Inflammatory macrophage (primary cell): ENCODE measurements around the gene C21orf58.

Experiments used
- DNase-seq, 2 donors: peaks; one replicate each; pipeline ENCODE4 v3.0.0-alpha.2; 2020 to 2022

The C21orf58 gene

DNA sequence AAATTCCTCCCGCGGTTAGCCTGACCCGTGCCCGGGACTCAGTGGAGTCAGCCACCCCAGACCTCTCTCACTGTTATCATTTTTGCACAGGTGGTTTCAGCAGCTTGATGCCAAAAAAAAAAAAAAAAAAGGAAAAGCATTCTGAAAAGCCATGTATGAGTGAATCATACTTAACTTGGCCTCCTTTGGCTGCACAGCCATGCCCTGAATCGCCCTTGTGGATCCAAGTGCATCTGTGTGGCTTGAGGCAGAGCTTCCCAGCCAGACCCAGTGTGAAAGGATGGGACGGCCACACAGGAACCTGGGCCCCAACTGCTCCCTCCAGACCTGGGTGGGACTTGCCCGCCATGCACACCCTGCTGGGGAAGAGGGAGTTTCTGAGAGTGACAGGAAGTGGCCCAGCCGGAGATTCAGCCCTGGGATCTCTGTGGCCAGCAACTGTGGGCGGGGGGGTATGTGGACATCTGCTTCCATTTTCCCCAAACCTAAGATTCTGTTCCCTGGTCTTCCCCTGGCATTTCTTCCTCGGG, 29.0 kb downstream of the C21orf58 start:
- DNase-seq: peak; percentile 70 to 84

DNA sequence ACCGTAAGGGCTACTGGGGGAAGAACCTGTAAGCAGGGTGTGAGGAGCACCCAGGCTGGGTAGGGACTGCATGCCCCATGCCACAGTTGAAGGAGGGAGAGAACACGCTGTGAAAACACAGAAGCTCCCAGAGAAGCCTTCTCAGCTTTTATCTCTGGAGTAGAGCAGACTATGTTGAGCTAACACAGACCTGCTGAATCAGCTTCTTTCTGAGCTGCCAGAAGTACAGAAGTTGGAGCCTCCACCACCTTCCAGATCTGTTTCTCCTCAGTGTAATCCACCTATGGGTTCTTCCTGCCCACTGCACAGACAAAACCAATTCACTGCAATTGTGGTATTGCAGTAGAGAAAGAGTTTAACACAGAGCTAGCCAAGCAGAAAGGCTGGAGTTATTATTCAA, 32.1 kb downstream of the C21orf58 start:
- no peak for DNase-seq

DNA sequence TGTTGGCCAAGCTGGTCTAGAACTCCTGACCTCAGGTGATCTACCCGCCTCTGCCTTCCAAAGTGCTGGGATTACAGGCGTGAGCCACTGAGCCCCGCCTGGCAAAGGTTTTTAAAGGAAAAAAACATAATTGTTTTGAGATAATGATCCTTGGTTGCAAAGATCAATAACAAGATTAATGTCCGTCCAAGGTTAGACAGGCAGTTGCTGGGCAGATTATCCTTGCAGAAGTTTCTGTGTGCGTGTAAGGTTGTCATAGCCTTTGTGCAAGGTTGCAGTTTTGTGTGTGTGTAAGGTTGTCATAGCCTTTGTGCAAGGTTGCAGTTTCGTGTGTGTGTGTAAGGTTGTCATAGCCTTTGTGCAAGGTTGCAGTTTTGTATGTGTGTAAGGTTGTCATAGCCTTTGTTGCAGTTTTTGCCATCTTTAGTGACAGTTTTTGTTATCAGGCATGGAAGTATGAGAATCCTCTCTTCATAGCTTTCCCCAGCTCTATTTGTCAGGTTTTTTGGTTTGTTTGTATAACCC, 34.0 kb downstream of the C21orf58 start:
- no peak for DNase-seq

DNA sequence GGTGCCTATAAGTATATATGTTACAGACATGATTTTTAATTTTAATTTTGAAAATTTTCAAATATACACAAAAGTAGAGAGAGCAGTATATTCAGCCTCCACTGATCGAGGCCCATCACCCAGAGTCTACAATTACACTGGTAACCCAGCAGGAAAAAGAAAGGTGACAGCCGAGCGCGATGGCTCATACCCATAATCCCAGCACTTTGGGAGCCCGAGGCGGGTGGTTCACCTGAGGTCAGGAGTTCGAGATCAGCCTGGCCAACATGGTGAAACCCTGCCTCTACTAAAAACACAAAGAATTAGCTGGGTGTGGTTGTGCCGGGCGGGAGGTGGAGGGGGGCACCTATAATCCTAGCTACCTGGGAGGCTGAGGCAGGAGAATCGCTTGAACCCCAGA, 36.1 kb downstream of the C21orf58 start:
- no peak for DNase-seq

DNA sequence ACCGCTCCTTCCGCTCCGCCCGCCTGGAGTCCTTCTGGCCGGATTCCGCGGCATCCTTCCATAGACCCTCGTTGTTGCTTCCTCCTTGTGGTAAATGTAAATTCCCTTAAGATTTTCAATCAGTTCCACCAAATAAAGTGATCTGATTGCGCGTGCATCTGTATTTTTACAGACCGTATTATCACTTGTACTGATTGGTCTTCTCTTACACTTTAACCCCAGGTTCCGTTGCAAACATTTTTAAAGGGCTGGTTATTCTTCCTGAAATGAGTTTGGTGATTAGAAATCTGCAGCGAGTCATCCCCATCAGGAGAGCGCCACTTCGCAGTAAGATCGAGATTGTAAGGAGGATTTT, 37.0 kb downstream of the C21orf58 start:
- peak; percentile 71 to 73 for DNase-seq

DNA sequence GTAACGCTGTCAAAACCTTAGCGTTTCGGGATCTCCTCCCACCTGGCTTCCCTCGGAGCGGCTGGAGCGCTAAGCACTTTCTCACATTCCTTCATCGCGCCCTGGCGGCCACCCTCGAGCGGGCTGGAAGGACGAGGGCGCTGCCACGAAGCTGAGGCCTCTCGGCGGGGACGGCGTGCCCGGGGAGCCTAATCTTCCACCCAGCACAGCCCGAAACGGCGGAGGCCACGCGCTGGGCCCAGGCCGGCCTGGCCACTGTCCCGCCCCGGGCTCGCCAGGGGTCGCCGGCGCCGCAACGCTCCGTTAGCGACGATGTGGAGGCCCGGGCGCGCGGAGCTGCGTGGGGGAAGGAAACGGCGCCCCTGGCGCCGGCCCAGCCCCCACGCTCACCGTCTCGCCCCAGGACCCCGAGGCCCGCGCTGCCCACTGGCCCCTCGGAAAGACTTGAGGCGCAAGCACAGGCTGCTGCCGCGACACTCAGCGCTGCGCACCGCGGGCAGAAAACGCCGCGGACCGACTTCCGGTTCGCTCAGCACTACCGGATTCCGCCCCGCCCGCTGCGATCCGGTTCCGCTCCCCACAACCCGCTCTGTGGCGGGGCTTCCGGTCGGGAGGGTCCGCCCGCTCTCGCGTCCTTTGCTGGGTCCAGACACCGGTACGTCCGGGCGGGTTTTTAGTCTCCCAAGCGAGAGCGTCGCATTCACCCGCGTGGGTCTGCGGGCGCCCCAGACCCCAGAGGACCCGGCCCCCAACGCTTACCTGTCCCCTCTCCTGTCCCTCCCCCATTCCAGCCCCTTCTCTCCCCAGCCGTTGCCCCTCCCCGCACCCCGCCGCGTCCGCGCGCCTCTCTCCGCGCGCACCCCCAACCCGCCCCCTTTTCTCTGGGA, 37.7 kb downstream of the C21orf58 start, which contains the start of gene YBEY:
Gene YBEY, plus strand, starts transcription at position 582 of the 887 bp plus-strand sequence. CDS start 572 bp downstream, outside the sequence.
- peak; percentile 90 to 94 for DNase-seq

DNA sequence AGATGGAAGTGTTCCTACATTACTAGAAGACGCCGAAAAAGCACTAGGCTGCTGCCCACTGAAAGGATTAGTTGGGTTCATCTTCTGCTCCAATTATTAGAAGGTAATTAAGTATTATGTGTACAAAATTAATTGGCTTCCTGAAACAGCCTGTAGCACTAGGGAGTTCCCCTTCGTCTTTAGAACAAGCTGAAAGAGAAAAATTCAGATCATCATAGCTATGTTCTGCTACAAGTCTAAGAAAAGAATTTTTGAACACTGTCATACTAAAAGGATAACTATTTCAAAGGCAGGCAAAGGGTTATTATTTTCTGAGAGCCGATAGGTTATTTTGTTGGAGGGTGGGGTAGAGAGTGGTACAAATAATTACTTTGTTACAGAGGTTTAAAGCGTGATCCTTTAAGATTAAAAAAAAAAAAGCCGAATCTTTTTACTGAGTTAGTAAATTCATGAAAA, 38.4 kb downstream of the C21orf58 start, which contains the start of gene MCM3AP:
Gene MCM3AP, minus strand, starts transcription at position 406 of the 456 bp plus-strand sequence. Its CDS starts 325 bp downstream, at position 81.
- DNase-seq: no peak

DNA sequence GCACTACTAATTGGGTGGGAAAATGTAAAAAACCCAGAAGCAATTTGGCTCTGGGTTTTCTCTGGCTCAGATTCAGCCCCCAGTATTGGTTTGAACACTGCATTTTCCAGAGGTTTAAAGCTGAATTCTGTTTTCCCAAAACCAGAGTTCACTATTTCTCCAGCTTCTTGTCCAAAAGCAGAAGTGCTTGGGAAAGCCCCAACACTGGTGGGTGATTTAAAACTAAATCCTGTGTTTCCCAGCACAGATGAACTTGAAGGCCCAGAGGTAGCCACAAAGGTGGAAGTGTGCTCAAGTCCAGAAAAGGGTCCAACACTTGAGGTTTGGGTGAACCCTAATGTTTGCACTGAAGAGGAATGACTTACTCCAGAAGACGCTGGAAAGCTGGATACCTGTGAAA, 38.9 kb downstream of the C21orf58 start:
- DNase-seq: peak; percentile 14 to 54

DNA sequence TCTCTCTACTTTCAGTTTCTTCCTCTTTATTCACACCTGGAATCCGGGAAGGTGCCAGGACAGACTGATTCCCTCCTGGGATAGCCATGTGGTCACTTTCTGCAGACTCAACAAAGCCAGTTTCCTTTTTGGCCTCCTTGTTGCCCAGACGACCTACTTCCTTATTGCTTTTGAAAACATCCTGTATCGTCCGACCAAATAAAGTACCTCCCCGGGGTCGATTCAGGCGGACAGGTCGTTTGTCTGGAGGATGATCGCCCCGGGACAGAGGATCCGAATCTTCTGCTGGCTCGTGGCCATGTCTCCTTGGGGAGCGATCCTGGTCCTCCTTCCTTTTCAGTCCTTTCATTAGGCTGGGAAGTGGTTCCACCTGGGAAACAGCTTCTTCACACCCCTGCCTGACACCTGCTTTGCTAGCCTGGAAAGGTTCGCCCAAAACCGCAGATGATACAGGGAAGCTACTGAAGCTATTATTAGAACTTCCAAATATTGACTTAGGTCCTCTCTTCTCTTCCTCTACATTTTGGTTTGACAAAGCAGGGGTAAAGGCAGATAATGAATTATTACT, 39.5 kb downstream of the C21orf58 start:
- peak; percentile 9 to 29 for DNase-seq

DNA sequence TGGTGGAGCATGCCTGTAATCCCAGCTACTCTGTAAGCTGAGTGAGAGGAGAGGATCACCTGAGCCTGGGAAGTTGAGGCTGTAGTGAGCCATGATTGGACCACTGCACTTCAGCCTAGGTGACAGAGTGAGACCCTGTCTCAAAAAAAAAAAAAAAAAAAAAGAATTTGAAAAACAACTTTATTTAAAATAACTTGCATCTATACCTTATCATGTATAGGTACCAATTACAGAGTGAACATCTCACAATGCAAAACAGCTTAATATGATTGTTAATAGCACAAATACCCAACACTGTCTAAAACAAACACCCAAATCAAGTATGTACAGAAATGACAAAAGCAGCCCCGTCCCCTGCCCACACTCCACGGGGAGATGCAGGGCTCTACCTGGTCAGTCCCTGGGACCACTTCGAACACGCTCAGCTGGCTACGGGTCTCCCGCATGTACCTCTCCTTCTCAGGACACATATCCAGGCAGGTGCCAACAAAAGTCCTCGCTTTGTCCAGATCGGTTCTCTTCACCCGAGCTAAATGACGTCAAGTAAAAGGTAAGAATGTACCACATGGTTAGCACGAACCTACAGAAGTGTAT, 48.8 kb downstream of the C21orf58 start:
- DNase-seq: no peak

DNA sequence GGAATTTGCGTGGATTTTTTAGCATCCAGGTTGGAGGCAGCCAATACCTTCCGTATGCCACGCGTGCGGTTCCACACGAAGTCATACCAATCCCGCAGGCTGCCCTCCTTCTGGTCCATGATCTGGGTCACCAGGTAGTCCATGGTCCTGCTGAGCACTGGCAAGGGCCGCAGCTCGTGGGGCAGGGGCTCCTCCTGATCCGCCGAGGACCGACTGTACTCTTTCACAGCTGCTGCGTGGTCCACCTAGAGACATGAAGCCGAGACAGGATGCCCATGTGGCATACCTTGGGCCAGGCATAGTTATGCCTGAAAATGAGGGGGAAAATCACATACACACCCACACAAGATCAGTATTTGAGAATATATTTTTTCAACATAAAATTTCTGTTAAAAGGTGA, 50.3 kb downstream of the C21orf58 start:
- DNase-seq: no peak

DNA sequence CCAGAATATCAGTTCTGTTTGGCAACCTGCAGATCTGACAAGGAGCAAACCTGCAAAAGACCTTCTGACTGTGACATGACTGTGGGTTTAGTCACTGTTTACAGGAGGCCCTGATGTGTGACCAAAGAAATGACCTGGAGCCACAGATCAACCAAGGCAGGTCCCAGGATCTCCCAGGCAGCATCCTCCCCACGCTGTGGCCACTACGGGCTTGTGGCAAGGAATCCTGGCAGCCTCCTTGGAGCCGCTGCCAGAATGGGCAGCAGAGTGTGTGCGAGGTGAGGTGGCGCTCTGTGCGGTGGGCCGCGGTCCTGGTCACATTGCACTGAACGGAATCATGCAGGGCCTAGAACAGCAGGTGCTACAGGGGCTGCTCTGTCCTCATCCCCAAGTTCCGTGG, 54.2 kb downstream of the C21orf58 start:
- no peak for DNase-seq

DNA sequence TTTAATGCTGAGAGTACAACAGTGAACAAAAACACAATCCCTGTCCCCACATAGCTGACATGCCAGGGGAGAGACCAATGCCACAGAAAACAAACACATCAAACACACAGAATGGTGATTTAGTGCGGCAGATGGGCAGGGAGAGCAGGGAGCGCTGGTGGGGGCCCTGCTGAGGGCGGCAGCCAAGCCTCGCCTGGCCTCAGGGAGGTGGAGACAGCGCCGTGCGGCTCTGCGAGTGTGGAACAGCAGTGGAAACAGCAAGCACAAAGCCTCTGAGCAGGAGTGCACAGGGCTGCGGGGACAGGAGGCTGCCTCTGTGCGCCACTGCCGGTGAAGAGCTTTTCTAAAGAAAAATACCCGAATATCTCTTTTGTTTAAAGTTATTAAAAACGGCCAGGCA, 55.3 kb downstream of the C21orf58 start:
- DNase-seq: no peak

DNA sequence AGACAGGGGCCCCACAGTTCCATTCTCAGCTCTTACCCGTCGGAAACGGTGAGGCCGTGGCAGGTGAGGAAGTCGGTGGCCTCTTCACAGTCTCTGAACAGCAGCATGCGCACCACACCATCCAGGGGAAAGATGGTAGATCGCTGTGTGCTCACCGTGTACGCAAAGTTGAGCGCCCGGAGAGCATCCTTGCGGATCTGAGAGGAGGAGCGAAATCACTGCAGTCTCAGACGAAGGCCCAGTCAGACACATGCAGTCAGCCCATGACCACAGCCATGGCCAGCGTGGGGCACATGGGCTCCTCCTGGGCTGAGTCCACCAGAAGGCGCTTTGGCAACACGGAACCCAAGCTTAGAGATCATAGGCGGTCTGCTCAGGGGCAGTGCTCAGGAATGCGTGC, 56.7 kb downstream of the C21orf58 start:
- DNase-seq: no peak

DNA sequence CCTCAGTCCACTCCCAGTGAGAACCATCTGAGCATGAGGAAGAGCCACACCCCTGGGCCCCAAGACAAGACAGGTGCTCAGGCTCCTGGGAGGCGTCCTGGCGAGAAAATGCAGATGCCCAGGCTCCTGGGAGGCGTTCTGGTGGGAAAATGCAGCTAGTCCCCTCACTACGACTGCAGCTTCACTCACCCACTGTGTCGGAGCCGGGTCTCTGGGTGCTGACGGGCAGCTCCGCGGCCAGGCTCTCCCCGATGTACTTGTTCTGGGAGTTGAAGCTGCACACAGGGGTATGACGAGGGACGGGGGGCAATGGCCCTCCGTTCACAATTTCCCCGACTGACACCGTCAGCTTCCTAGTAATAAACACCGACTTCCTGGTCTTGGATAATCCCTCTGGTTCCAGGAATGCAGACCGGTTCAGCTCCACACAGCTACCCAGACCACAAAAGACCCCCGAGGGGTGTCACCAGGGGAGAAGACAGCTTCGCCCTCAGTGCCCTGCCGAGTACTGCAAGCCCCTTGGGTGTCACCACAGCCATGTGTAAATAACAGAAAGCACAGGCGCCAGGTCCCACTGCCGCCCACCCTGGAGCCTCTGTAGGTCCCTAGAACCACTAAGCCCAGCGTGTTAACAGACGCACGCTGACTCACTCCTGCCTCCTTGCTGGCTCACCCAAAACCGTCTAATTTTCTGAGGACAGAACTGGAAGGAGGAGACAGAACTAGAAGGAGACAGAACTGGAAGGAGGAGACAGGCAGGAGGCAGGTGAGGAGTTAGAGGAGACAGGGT, 57.7 kb downstream of the C21orf58 start:
- DNase-seq: no peak

DNA sequence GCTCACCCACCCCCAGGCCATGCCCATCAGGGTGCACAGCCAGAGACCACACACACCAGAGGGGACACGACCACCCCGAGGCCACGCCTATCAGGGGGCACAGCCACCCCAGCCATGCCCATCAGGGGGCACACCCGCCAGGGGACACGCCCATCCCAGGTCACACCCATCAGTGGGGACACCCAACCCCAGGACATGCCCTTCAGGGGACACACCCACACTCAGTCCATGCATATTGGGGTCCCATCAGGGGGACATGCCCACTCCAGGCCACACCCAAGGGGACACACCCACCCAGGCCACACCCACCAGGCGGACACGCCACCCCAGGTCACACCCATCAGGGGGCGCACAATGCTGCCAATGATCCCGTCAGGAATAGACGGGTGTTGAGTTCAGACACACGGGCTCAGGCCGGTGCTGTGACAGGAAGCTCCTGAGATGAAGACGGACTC, 59.0 kb downstream of the C21orf58 start:
- DNase-seq: no peak

DNA sequence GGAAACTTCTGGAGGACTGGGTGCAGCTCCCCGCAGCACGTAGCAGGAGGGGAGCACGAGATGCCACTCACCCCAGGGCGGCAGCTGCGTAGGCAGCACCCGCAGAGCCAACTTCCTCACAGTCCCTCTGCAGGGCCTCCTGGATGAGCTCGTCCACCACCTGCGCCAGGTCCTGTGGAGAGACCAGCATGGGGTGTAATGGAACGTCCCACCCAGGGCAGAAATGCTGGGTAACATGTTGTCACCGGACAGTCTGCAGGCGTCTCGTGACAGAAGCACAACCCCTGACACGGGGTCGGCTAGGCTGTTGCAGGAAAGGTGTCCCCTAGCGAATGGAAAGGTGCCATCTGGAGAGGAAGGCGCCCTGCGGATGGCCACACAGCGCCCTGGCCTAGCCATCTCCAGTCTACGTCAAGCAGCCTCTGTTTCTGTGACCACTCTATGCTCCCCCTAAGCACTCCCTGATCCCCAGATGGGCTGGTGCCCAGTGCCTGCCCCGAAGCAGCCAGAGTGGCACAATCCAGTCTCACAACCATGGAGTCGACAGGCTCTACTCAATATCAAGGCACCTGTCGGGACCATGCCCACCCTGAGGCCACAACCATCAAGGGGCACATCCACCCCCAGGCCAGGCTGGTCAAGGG, 59.5 kb downstream of the C21orf58 start:
- no peak for DNase-seq

DNA sequence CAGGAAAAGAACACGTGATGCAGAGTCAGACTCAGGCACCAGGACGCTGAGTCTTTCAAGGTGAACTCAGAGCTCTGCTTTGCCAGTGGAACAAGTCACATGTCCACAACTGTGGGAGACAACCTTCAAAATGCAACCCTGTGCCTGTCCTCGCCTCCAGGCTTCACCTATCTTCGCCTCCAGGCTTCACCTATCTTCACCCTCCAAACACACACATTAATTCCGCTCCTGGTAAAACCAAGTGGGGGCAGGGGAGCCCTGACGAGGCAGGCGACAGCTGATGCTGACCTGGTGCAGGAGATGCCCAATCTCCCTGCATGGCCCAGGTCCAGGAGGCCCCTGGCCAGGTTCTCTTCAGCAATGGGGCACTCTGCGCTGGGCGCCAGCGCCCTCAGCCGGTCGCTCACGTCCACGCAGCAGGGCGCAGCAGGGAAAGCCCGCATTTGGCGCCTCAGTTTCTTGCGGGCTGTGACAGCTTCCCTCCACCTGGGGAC, 67.1 kb downstream of the C21orf58 start:
- DNase-seq: no peak

DNA sequence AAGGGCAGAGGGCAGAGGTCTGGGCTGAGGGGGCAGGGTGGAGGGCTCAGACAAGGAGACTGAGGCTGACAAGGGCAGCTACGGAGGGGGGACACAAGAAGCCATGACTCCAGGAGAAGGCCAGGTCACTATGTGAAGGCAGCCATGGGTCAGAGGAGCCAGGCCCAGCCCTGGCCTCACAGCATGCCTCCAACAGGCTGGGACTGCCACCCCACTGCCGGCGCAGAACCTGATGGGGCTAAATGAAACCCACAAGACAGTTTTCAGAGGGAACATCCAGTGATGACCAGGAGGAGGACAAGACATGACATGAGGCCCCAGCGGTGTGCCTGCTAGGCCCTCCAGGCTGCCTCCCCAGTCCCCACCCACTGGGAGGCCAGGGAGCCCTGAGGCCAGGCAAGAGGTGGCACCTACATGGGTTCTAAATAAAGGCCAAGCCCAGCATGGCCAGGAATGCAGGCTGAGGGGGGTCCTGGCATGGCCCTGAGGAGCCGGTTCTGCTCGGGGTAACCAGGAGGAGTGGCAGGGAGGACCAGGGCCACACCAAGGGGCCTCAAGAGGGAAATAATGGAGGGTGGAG, 67.8 kb downstream of the C21orf58 start:
- no peak for DNase-seq

DNA sequence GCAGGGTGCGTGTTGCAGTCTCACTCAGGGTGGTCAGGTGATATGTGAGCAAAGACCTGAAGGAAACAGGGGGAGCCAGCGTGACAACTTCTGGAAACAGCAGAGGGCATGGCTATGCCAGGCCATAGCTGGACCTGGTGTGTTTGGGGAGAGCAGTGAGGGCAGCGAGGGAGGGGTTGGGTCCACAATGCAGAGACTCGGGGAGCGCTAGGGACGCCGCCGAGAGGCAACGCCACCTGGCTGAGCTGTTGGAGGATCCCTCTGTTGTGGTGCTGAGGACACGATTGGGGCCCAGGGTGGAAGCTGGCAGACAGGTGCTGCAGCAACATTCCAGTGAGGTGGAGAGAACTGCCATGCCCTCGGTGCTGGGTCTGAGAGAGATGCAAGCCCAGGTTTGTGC, 68.5 kb downstream of the C21orf58 start:
- DNase-seq: no peak
